Suprapubic skin (tissue), 4 donors: ENCODE results near the gene CSTPP1. TPM values are rescaled to one million over a fixed set of nuclear protein-coding genes. Genes with fewer than 3 reads are reported as not detected.

Experiments used
- DNase-seq, 2 donors: peaks; one replicate each; pipeline ENCODE4 v3.0.0-alpha.2; 2019; ENCODE audit warnings: low spot score in 2 of 2
- H3K27ac ChIP-seq: fragments of 200-600 bp; sonication (generic); one replicate; pipeline ENCODE4 v1.5.1; 2019
- H3K27me3 ChIP-seq: fragments of 200-600 bp; sonication (generic); one replicate; pipeline ENCODE4 v1.5.1; 2019
- H3K36me3 ChIP-seq: fragments of 200-600 bp; sonication (generic); one replicate; pipeline ENCODE4 v1.5.1; 2019
- H3K4me1 ChIP-seq: fragments of 200-600 bp; sonication (generic); one replicate; pipeline ENCODE4 v1.5.1; 2019
- H3K4me3 ChIP-seq: fragments of 200-600 bp; sonication (generic); one replicate; pipeline ENCODE4 v1.5.1; 2019; ENCODE audit warnings: mild to moderate bottlenecking
- H3K9me3 ChIP-seq: fragments of 200-600 bp; sonication (generic); one replicate; pipeline ENCODE4 v1.5.1; 2019
- EP300 ChIP-seq: sonication (generic); formaldehyde crosslinking; IDR thresholded peaks from one replicate; pipeline ENCODE4 v1.6.1; 2017; ENCODE audit warnings: antibody characterized with exemption
- POLR2A ChIP-seq, 2 donors: fragments of 450-650 bp; IDR thresholded peaks; one replicate each; pipeline ENCODE4 v1.6.1; 2017; ENCODE audit warnings: antibody characterized with exemption in 2 of 2, mild to moderate bottlenecking in 2 of 2, moderate library complexity in 2 of 2
- POLR2AphosphoS5 ChIP-seq, 3 donors: sonication (generic); formaldehyde crosslinking; IDR thresholded peaks; one replicate each; pipeline ENCODE4 v1.6.1; 2017; ENCODE audit warnings: antibody characterized with exemption in 3 of 3
- WGBS: methylation state at CpG from one replicate; pipeline ENCODE4 v1.1.5; 2018; 5-methylcytosine and 5-hydroxymethylcytosine counted together
- total RNA-seq, 4 donors: library from RNA; depleted of rRNA; stranded (reverse); fragments of >200 nt; gene quantifications; one replicate each; pipeline ENCODE4 v1.1.0, GENCODE V29; 2016
- TF ChIP-seq, protein P1 (sequence below), 2 donors: fragments of 200-600 bp in 1 of 2; fragments of 450-650 bp in 1 of 2; sonication (generic) in 1 of 2; IDR thresholded peaks; one replicate each; pipeline ENCODE4 v1.5.1; 2016 to 2019; ENCODE audit warnings: antibody characterized with exemption in 2 of 2, mild to moderate bottlenecking in 1 of 2, moderate library complexity in 1 of 2

Gene CSTPP1
- total RNA-seq, 4 donors from 2014 or later = 34.9 to 117 (median 48.1) TPM

GRCh38 chr11:47163193-47163592 lies 226.6 kb downstream of the CSTPP1 start:
- Histone ChIP-seq H3K4me1 (peaks cover 9% of the 10 kb centered on the region), H3K27ac (no peak overlapping the region), H3K4me3 (no peak overlapping the region), H3K27me3 (no peaks in the 10 kb centered on the region), H3K36me3 (peaks cover 60% of the 10 kb centered on the region), H3K9me3 (no peaks in the 10 kb centered on the region)
- no peak for DNase-seq
- TF ChIP-seq EP300 (no peak), POLR2A (IDR thresholded peaks at IDR 0.05) (no peak), POLR2AphosphoS5 (IDR thresholded peaks at IDR 0.05) (no peak)
- TF ChIP-seq, protein P1, sequence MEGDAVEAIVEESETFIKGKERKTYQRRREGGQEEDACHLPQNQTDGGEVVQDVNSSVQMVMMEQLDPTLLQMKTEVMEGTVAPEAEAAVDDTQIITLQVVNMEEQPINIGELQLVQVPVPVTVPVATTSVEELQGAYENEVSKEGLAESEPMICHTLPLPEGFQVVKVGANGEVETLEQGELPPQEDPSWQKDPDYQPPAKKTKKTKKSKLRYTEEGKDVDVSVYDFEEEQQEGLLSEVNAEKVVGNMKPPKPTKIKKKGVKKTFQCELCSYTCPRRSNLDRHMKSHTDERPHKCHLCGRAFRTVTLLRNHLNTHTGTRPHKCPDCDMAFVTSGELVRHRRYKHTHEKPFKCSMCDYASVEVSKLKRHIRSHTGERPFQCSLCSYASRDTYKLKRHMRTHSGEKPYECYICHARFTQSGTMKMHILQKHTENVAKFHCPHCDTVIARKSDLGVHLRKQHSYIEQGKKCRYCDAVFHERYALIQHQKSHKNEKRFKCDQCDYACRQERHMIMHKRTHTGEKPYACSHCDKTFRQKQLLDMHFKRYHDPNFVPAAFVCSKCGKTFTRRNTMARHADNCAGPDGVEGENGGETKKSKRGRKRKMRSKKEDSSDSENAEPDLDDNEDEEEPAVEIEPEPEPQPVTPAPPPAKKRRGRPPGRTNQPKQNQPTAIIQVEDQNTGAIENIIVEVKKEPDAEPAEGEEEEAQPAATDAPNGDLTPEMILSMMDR (IDR thresholded peaks at IDR 0.05) = no peak
- 48% methylated on average over 3 of the region's 3 CpGs for WGBS

DNA sequence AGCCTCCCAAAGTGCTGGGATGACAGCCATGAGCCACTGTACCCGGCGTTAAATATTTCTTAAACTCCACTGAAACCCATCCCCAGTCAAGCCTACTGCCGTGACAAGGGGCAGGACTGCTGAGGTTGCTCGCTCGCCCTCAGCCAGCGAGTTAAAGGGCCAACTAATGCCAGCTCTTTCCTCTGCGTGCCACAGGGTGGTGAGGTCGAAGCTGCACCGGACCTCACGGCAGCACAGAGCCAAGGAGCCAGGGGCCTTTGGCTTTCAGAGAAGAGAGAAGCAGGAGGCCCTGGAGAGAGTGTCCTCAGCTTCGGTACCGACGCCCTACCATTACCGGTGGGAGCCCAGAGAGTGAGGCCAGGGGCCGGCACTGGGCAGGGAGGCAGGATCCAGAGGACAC lies 227.3 kb downstream of the CSTPP1 start:
- Histone ChIP-seq H3K9me3 (no peaks in the 10 kb centered on the region), H3K4me1 (peaks cover 9% of the 10 kb centered on the region), H3K27me3 (no peaks in the 10 kb centered on the region), H3K27ac (no peak overlapping the region), H3K4me3 (no peak overlapping the region), H3K36me3 (peaks cover 62% of the 10 kb centered on the region)
- WGBS = 88% methylated on average over 9 of the region's 15 CpGs
- TF ChIP-seq, protein P1 (IDR thresholded peaks at IDR 0.05) = no peak
- TF ChIP-seq EP300 (no peak), POLR2AphosphoS5 (IDR thresholded peaks at IDR 0.05) (no peak), POLR2A (IDR thresholded peaks at IDR 0.05) (no peak)
- no peak for DNase-seq

- no peak for DNase-seq
- H3K36me3 ChIP-seq = peaks cover 63% of the 10 kb centered on the region
- no peak overlapping the region for H3K27ac ChIP-seq
- H3K4me1 ChIP-seq = peaks cover 9% of the 10 kb centered on the region
- no peaks in the 10 kb centered on the region for H3K27me3 ChIP-seq
- 43% methylated on average over 4 of the region's 4 CpGs for WGBS
- no peaks in the 10 kb centered on the region for H3K9me3 ChIP-seq
- TF ChIP-seq POLR2AphosphoS5 (IDR thresholded peaks at IDR 0.05) = no peak
- no peak for TF ChIP-seq EP300
- no peak for TF ChIP-seq POLR2A (IDR thresholded peaks at IDR 0.05)
- TF ChIP-seq, protein P1 (IDR thresholded peaks at IDR 0.05) = no peak
- no peak overlapping the region for H3K4me3 ChIP-seq
Measured at GRCh38 chr11:47164321-47164720, 227.8 kb downstream of the CSTPP1 start.

DNA sequence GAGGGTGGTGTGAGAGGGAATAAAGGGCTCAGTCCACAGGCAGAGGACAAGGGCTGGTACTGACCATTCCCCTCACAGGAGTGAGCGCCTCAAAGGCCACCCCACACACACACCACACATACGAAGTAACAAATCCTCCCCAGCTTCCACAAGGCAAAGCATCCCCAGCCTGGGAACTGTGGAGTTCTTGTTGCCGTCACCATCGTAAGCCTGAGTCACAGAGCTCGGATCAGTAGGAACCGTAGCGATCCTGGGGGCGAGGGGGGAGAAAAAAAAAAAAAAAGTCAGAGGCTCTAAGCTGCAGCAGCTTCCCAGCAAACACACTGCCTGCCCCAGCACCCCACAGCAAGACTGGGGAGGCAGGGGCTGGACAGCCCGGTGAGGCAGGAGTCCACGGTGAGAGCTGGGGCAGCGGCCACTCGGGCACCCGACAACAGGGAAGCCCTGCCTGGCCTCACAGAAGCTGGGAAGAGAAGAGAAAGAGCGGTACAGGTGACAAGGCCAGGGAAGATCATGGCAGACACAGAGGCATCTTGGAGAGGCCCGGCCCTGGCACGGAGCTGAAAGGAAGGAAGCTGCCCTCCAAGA lies 228.8 kb downstream of the CSTPP1 start:
- H3K4me1 ChIP-seq = peaks cover 9% of the 10 kb centered on the region
- 84% methylated on average over 16 of the region's 16 CpGs for WGBS
- no peak overlapping the region for H3K4me3 ChIP-seq
- no peaks in the 10 kb centered on the region for H3K9me3 ChIP-seq
- H3K36me3 ChIP-seq = peaks cover 71% of the 10 kb centered on the region
- H3K27ac ChIP-seq = no peak overlapping the region
- H3K27me3 ChIP-seq = no peaks in the 10 kb centered on the region
- no peak for TF ChIP-seq POLR2A (IDR thresholded peaks at IDR 0.05)
- TF ChIP-seq, protein P1 (IDR thresholded peaks at IDR 0.05) = no peak
- no peak for TF ChIP-seq POLR2AphosphoS5 (IDR thresholded peaks at IDR 0.05)
- no peak for TF ChIP-seq EP300
- no peak for DNase-seq

- H3K36me3 ChIP-seq = peaks cover 81% of the 10 kb centered on the region
- H3K4me3 ChIP-seq = no peak overlapping the region
- peaks cover 9% of the 10 kb centered on the region for H3K4me1 ChIP-seq
- TF ChIP-seq, protein P1 (IDR thresholded peaks at IDR 0.05) = no peak
- TF ChIP-seq POLR2AphosphoS5 (IDR thresholded peaks at IDR 0.05) = no peak
- no peak for TF ChIP-seq POLR2A (IDR thresholded peaks at IDR 0.05)
- TF ChIP-seq EP300 = no peak
- DNase-seq = no peak
- no peak overlapping the region for H3K27ac ChIP-seq
- H3K9me3 ChIP-seq = no peaks in the 10 kb centered on the region
- H3K27me3 ChIP-seq = no peaks in the 10 kb centered on the region
- 94% methylated on average over 2 of the region's 5 CpGs for WGBS
Measured at GRCh38 chr11:47166368-47166767, 229.8 kb downstream of the CSTPP1 start.
